GM19025 (cell line): ENCODE data around the gene ZNF580.

ENCODE experiments used
- ATAC-seq: cut with Tn5 transposase; IDR thresholded peaks from one replicate; pipeline ENCODE4 v1.9.1; 2021; ENCODE audit warnings: mild to moderate bottlenecking, low read depth, moderate library complexity; ENCODE audit not compliant: unreplicated experiment

ZNF580 gene

DNA sequence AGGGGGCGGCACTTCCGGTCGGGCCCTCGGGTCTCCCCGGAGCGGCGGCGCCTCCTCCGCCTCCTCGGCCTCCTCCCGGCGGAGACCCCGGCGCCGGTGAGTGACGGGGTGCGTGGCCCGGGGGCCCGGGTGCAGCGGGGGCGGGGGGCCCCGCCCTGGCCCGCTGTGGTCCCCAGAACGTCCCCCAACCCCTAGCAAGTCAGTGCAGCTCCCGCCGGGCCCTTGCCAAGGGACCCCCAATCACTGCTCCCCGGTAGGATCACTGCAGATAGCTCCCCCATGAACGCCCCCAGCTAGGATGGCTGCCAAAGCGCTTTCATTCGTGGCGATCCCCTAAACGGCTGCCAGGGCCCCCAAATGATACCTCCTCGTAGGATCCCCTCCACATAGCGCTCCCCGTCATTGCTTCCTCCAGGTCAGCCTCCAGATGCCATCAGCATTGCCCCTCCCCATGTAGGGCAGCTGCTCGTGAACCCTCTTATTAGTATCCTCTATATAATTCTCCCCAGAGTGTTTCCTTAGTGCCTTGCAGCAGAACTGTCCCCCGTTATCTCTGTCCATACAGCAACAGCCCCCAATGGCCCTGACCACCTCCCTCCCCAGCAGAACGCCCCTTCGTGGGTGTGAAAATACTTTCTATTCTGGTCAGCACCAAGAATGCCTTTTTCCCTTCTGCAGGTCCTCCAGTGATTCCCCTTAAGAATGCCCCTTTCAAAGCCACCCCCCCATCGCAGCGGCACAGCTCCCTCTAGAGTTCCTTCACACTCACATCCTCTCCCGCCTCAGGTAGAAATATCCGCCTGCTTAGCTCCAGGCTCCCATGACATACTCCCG is 34.9 kb upstream of the ZNF580 start, which contains the start of gene ZNF865:
Gene ZNF865, plus strand, starts transcription at position 11 of the 834 bp plus-strand sequence. CDS start 7,972 bp downstream, outside the sequence.
- no peak for ATAC-seq

DNA sequence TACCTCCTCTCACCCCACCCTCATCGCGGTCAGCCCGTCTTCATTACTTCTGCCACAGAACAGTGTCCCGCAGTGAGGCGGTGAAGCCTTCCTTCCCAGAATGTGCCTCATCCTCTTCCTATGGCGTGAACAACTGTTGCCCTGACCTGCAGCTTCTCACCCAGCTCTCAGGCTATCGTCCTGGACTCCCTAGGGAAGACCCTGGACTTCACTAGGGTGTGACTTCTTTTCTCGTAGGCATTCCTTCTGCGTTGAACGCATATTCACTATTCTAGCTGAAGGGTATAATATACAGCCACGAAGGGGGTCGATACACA is 34.4 kb upstream of the ZNF580 start:
- no peak for ATAC-seq

GRCh38 chr19:55606817-55607216 is 34.0 kb upstream of the ZNF580 start:
- no peak for ATAC-seq

DNA sequence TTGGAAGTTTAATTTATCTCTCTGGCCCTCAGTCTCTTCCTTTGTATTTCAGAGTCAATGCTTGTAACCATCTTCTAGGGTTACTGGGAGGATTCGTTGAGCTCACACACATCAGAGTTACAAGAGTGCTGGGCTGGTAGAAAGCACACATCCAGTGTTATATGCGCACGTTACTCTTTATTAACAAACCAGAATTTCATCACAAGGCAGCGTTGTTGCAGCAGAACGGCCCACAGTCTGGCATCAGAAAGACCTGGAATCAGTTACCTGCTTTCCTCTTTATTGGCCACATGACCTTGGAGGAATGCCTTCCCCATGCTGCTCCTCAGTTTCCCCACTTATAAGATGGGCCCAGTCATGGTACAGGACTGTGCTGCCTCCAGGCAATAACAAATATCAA is 31.5 kb upstream of the ZNF580 start:
- ATAC-seq: no peak

DNA sequence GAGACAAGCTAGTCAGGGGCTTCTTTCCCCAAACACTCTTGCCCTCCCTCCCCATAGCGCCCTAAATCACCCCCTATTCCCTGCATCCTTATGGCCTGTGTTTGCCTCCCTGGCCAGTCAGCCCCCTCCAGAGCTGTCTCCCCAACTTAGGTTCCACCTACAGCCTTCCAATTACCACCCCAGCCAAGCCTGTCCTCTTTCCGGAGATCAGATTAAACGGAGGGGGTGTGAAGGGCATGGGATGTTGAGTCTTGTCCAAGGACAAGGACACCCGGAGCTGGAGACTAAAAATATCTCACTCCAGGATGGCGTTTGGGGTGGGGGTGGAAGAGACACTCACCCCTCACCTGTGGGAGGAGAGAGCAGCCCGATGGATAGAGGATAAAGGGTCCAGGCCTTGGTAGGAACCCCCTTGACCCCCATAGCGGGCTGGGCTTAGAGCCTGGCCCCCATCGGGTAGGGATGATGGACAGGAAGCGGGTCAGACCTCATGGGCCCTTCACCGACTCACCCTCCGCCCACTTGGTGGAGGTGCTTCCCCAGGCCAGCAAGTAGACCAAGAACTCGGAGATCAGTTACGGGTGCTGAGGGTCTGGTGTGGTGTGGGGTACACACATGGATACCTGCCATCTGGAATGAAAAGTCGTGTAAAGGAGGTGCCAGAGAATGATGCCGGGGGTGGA is 29.4 kb upstream of the ZNF580 start:
- ATAC-seq: no peak

DNA sequence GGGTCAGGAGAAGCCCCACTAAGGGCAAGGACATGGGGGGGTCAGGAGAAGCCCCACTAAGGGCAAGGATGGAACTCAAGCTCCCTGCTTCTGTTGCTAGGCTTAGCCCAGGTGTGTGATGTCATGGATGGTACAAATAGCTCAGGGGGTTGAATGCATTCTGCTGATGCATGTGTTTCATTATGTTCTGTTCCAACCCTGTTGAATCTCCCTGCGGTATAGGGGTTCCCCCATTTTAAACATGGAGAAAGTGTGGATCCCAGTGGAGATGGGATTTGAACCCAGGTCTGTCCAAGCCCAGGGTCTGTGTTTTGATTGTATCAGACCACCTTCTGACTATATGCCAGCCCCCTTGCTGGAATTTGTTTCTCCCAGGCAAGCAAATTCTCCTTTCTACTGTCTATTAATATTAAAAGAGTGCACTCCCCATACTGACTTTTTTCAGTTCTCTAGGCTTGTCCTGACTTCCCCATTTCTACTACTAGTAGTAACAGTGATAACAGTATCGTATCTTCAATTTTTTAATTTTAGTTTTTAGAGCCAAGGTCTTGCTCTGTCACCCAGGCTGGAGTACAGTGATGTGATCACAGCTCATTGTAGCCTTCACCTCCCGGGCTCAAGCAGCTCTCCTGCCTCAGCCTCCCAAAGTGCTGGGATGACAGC is 28.7 kb upstream of the ZNF580 start:
- ATAC-seq: no peak

DNA sequence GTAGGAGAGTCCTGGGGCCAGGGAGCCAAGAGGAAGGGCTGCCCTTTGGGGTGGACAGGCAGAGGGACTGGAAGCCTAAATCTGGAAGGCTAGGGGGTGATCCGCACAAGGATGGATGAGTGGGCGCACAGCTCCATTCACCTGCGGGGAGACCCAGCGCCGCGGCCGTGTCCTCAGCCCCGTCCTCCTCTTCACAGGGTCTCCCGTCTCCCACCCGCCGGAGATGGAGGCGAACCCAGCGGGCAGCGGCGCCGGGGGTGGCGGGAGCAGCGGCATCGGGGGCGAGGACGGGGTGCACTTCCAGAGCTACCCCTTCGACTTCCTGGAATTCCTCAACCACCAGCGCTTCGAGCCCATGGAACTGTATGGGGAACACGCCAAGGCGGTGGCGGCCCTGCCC is 27.4 kb upstream of the ZNF580 start:
- ATAC-seq: no peak

GRCh38 chr19:55613930-55614710 is 26.7 kb upstream of the ZNF580 start:
- ATAC-seq: no peak

DNA sequence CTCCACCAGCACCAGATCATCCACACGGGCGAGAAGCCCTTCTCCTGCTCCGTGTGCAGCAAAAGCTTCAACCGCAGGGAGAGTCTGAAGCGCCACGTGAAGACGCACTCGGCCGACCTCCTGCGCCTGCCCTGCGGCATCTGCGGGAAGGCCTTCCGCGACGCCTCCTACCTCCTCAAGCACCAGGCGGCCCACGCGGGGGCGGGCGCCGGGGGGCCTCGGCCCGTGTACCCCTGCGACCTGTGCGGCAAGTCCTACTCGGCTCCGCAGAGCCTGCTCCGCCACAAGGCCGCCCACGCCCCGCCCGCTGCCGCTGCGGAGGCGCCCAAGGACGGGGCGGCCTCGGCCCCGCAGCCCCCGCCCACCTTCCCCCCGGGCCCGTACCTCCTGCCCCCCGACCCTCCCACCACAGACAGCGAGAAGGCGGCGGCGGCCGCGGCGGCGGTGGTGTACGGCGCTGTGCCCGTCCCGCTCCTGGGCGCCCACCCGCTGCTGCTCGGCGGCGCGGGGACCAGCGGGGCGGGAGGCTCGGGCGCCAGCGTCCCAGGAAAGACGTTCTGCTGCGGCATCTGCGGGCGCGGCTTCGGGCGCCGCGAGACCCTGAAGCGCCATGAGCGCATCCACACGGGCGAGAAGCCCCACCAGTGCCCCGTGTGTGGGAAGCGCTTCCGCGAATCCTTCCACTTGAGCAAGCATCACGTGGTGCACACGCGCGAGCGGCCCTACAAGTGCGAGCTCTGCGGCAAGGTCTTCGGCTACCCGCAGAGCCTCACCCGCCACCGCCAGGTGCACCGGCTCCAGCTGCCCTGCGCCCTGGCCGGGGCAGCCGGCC is 25.9 kb upstream of the ZNF580 start:
- no peak for ATAC-seq

DNA sequence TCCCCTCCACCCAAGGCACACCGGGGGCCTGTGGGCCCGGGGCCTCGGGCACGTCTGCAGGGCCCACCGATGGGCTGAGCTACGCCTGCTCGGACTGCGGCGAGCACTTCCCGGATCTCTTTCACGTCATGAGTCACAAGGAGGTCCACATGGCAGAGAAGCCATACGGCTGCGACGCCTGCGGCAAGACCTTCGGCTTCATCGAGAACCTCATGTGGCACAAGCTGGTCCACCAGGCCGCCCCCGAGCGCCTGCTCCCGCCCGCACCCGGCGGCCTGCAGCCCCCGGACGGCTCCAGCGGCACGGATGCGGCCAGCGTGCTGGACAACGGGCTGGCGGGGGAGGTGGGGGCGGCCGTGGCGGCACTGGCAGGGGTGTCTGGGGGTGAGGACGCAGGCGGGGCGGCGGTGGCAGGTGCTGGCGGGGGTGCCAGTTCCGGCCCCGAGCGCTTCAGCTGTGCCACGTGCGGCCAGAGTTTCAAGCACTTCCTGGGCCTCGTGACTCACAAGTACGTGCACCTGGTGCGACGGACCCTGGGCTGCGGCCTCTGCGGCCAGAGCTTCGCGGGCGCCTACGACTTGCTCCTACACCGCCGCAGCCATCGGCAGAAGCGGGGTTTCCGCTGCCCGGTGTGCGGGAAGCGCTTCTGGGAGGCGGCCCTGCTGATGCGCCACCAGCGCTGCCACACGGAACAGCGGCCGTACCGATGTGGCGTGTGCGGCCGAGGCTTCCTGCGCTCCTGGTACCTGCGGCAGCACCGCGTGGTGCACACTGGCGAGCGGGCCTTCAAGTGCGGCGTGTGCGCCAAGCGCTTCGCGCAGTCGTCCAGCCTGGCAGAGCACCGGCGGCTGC is 25.0 kb upstream of the ZNF580 start:
- no peak for ATAC-seq

- no peak for ATAC-seq
Observed at GRCh38 chr19:55616395-55616875, 24.4 kb upstream of the ZNF580 start.

GRCh38 chr19:55617426-55617825 is 23.4 kb upstream of the ZNF580 start:
- ATAC-seq: no peak

DNA sequence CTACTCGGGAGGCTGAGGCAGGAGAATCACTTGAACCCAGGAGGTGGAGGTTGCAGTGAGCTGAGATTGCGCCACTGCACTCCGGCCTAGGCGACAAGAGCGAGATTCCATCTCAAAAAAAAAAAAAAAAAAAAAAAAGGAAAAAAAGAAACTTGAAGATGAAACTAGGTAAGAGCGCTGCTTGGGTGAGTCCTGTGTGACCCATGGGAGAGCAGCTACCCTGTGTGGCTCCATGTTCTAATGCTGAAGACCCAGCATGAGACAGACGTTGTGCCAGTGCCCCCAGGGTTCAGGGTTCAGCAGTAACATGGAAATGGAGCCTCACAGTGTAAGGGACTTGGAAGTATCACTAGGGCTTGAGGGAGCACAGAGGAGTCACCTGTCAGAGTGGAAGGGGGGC is 22.4 kb upstream of the ZNF580 start:
- no peak for ATAC-seq

DNA sequence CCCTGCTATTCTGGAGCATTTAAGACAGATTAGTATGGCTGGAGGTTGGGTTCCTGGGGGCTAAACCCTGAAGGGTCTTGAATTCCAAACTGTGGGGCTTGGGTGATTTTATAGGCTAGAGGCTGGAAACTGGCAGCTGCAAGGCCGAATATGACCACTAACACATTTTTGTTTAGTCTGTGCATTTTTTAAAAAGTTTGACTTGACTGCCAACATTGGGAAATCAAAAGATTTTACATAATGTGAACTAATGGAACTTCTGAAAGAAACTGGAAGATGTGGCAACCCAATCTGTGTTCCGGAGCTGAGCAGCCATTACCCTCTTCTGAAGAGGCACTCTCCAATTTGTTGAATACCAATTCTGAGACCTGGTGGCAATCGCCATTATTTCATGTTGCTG is 21.5 kb upstream of the ZNF580 start:
- ATAC-seq: no peak

GRCh38 chr19:55620410-55621204 is 20.2 kb upstream of the ZNF580 start:
- no peak for ATAC-seq

DNA sequence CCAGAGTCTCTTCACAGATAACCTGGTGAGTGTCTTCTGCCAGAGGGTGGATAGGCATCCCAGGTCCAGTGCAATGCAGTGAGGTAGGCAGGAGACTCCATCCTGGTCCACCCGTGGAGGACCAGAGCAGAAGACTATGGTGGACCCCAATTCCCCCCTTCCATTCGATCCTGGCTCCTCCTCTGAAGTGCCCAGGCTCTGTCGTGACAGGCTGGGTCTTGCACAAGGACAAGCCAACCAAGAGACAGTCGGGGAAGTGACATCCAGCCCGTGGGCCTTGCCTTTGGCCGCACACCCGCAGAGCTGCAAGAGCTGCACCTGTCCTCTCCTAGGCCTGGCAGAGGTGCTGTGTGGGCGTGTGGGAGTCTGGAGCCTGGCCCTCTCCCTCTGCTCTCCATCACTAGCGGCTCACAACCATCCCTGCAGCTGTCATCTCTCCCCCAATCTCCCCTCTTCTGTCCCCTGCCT is 19.6 kb upstream of the ZNF580 start:
- ATAC-seq: no peak

GRCh38 chr19:55621673-55622231 is 19.1 kb upstream of the ZNF580 start:
- no peak for ATAC-seq
